ENCODE measurements around the gene ZSCAN25. TPM values are rescaled to one million over a fixed set of nuclear protein-coding genes. Genes with fewer than 3 reads are reported as not detected.

ZSCAN25 gene
- total RNA-seq, 1 donor from 2014 or later, result 10.3 TPM

- Histone ChIP-seq H3K36me3 (peaks cover 53 to 54% of the 10 kb centered on the region in 2 donors), H3K9me3 (no peaks in the 10 kb centered on the region), H3K27me3 (no peaks in the 10 kb centered on the region), H3K27ac (no peak overlapping the region), H3K4me1 (peaks cover 0 to 6% of the 10 kb centered on the region in 2 donors), H3K4me3 (no peak overlapping the region)
- DNase-seq (ENCODE audit: low spot score in 2 of 2), result no peak
- TF ChIP-seq, protein P1, sequence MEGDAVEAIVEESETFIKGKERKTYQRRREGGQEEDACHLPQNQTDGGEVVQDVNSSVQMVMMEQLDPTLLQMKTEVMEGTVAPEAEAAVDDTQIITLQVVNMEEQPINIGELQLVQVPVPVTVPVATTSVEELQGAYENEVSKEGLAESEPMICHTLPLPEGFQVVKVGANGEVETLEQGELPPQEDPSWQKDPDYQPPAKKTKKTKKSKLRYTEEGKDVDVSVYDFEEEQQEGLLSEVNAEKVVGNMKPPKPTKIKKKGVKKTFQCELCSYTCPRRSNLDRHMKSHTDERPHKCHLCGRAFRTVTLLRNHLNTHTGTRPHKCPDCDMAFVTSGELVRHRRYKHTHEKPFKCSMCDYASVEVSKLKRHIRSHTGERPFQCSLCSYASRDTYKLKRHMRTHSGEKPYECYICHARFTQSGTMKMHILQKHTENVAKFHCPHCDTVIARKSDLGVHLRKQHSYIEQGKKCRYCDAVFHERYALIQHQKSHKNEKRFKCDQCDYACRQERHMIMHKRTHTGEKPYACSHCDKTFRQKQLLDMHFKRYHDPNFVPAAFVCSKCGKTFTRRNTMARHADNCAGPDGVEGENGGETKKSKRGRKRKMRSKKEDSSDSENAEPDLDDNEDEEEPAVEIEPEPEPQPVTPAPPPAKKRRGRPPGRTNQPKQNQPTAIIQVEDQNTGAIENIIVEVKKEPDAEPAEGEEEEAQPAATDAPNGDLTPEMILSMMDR (IDR thresholded peaks at IDR 0.05), result no peak
- intact Hi-C loops (cut with DNase I), result no loop called here
Observed at GRCh38 chr7:99619571-99620130, 2.9 kb downstream of the ZSCAN25 start.

GRCh38 chr7:99621271-99621670 lies 4.5 kb downstream of the ZSCAN25 start:
- H3K36me3 ChIP-seq, result peaks cover 67 to 70% of the 10 kb centered on the region in 2 donors

GRCh38 chr7:99622596-99622995 lies 5.8 kb downstream of the ZSCAN25 start:
- Histone ChIP-seq H3K27ac (no peak overlapping the region), H3K4me3 (no peak overlapping the region), H3K27me3 (no peaks in the 10 kb centered on the region), H3K36me3 (peaks cover 75 to 82% of the 10 kb centered on the region in 2 donors), H3K9me3 (no peaks in the 10 kb centered on the region), H3K4me1 (peaks cover 0 to 2% of the 10 kb centered on the region in 2 donors)
- DNase-seq (ENCODE audit: low spot score in 2 of 2), result no peak
- TF ChIP-seq, protein P1 (IDR thresholded peaks at IDR 0.05), result no peak
- intact Hi-C loops (cut with DNase I), result no loop called here

More at GRCh38 chr7:99621271-99621670, 4.5 kb downstream of the ZSCAN25 start:
- DNase-seq (ENCODE audit: low spot score in 2 of 2), result no peak
- Histone ChIP-seq H3K27me3 (no peaks in the 10 kb centered on the region), H3K4me3 (no peak overlapping the region), H3K4me1 (peaks cover 0 to 6% of the 10 kb centered on the region in 2 donors), H3K9me3 (no peaks in the 10 kb centered on the region), H3K27ac (no peak overlapping the region)
- intact Hi-C loops (cut with DNase I), result no loop called here
- TF ChIP-seq, protein P1 (IDR thresholded peaks at IDR 0.05), result no peak

DNA sequence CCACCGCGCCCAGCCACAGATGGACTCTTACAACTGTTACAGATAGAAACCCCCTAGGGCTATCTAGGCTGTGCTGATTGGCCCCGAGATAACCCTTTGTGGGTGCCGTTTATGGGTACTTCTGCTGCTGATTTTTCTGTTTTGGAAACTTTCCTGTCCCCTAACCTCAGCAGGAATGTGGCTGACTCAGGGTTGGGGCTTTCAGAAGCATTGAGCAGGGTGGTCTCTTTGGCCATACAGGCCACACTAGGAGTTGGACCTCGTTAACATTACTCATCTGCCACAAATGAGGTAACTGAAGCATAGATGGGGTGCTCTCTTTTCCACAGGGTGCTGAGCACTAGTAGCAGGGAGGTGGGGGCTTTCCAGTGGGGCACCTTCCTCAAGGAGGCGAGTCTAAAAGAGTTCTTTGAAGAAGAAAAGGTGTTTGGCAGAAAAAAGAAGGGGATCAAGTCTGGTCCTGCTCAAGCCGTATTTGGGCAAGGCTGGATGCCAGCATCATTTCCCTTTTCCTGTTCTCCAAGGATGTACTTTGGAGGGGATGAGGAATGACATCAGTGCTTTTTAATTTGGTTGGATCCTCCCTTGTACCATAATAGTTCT lies 6.4 kb downstream of the ZSCAN25 start:
- TF ChIP-seq, protein P1 (IDR thresholded peaks at IDR 0.05), result no peak
- Histone ChIP-seq H3K4me1 (no peaks in the 10 kb centered on the region), H3K27me3 (no peaks in the 10 kb centered on the region), H3K27ac (no peak overlapping the region), H3K36me3 (peaks cover 75 to 88% of the 10 kb centered on the region in 2 donors), H3K9me3 (no peaks in the 10 kb centered on the region), H3K4me3 (no peak overlapping the region)
- no peak for DNase-seq (ENCODE audit: low spot score in 2 of 2)
- intact Hi-C loops (cut with DNase I), result no loop called here

- intact Hi-C loops (cut with DNase I), result no loop called here
- no peaks in the 10 kb centered on the region for H3K4me1 ChIP-seq
- no peak overlapping the region for H3K4me3 ChIP-seq
- H3K27ac ChIP-seq, result no peak overlapping the region
- H3K36me3 ChIP-seq, result peaks cover 75 to 95% of the 10 kb centered on the region in 2 donors
- H3K9me3 ChIP-seq, result no peaks in the 10 kb centered on the region
- TF ChIP-seq, protein P1 (IDR thresholded peaks at IDR 0.05), result no peak
- H3K27me3 ChIP-seq, result no peaks in the 10 kb centered on the region
- DNase-seq (ENCODE audit: low spot score in 2 of 2), result no peak
Observed at GRCh38 chr7:99623702-99624447, 7.1 kb downstream of the ZSCAN25 start.
